HG03439 (cell line): ENCODE data around the gene DMC1.
"Not testable (repeated sequence)": the region's sequence is repeated elsewhere in the genome, so short reads cannot be mapped to it uniquely, and the experiment has no call there.

Experiments
- ATAC-seq: cut with Tn5 transposase; IDR thresholded peaks from one replicate; pipeline ENCODE4 v1.9.1; 2021; ENCODE audit warnings: mild to moderate bottlenecking, moderate library complexity; ENCODE audit not compliant: unreplicated experiment

Gene DMC1, protein sequence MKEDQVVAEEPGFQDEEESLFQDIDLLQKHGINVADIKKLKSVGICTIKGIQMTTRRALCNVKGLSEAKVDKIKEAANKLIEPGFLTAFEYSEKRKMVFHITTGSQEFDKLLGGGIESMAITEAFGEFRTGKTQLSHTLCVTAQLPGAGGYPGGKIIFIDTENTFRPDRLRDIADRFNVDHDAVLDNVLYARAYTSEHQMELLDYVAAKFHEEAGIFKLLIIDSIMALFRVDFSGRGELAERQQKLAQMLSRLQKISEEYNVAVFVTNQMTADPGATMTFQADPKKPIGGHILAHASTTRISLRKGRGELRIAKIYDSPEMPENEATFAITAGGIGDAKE

DNA sequence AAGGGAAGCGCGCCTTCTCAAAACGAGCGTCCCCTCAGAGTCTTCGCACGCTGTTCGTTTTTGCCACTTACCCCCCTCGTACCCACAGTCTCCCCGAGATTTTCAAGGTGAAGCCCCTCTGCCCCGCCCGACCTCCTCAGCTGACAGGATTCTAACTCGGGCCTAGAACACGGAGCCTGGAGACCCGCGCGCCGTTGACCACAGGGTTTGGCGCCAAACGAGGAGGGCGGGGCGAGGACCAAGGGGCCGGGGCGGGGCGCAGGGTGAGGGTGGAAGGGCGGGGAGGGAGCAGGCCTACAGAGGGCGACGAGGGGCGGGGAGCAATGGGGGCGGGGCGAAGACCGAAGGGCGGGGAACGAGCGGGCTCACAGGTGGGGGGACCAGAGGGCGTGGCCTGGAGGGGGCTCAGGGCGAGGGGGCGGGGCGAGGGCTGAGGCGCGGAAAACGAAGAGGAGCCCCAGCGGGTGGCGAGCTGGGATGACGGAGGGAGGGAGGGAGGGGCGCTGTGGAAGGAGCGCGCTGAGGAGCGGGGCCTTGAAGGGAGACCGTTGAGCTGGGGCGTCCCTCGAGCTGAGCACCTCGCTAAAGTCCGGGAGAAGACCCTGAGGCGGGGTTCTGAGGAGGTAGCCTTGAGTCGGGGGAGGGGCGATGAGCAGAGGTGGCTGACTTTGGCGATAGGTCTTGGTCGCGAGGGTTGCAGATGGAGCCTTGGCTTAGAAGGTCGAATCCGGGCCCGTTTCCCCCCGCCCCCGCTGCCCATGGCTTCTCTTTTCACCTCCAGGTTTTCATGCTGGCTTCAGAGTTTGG is at the start of gene DMC1:
TSS of gene DMC1 (minus strand) at position 212 of the 807 bp plus-strand sequence. CDS start 1,927 bp downstream, outside the sequence.
- ATAC-seq, result no peak

GRCh38 chr22:38618682-38619081 is 48.7 kb upstream of the DMC1 start:
- no peak for ATAC-seq

GRCh38 chr22:38618258-38618657 is 48.3 kb upstream of the DMC1 start:
- ATAC-seq, result no peak

DNA sequence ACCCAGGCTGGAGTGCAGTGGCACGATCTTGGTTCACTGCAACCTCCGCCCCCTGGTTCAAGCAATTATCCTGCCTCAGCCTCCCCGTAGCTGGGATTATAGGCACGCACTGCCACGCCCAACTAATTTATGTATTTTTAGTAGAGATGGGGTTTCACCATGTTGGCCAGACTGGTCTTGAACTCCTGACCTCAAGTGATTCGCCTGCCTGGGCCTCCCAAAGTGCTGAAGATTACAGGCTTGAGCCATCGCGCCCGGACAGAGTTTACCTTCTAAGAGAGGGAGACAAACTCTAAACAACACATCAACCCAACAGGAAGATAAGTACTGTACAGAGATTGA is 45.1 kb upstream of the DMC1 start:
- ATAC-seq, result not testable (repeated sequence)

GRCh38 chr22:38614332-38615063 is 44.5 kb upstream of the DMC1 start:
- ATAC-seq, result no peak

DNA sequence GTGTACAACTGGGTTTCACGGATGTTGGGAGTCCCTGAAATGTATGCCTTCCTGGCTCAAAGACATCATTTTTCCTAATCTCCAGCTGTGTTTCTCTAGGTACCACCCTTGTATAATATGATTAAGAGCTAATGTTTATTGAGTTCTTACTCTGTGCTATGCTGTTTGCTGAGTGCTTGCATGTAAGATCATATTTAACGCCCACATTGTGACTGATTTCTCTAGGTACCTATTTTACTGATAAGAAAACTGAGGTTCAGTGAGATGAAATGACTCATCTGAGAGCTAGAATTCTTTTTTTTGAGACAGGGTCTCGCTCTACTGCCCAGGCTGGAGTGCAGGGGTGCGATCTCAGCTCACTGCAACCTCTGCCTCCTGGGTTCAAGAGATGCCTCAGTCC is 43.6 kb upstream of the DMC1 start:
- ATAC-seq, result no peak

GRCh38 chr22:38612217-38613006 is 42.4 kb upstream of the DMC1 start:
- no peak for ATAC-seq

- ATAC-seq, result no peak
Observed at GRCh38 chr22:38611559-38611958, 41.6 kb upstream of the DMC1 start.

- ATAC-seq, result no peak
Observed at GRCh38 chr22:38610234-38610633, 40.3 kb upstream of the DMC1 start.

GRCh38 chr22:38608992-38609750 is 39.2 kb upstream of the DMC1 start:
- ATAC-seq, result no peak

- ATAC-seq, result no peak
Observed at GRCh38 chr22:38607680-38608079, 37.7 kb upstream of the DMC1 start.

DNA sequence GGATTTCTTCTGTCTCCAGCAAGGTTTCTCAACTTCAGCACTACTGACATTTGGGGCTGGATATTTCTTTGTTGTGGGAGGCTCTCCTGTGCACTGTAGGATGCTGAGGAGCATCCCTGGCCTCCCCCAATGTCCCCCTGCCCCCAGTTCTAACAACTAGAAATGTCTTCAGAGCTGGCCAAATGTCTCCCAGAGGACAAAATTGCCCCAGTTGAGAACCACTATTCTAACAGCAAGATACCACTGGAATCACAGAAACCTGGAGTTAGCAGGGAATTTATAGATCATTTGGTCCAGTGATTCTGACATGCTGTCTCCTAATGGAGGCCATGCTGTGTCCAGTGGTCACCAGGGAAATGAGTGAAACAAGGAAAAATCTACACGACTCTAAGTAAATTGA is 32.2 kb upstream of the DMC1 start:
- no peak for ATAC-seq

DNA sequence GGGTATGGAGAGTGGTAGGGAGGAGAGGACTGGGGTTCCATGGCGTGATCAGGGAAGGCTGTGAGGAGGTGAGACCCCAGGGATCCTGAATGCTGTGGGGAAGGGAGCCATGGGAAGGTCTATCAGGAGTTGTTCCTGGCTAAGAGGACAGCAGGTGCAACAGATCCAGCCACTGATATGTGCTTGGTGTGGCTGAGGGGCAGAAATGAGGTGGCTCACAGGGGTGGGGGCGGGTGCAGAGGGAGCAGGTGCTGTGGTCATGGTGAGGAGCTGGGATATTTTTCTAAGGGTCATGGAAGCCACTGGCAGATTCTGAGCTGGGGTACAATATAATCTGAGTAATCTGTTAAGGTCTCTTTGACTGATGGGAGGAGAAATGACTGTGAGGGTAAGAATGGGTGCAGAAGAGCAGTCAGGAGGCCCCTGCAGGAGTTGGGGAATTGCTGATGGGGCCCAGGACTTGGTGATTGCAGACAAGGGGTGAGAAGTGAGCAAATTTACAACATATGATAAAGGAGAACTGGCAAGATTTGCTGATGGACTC is 31.3 kb upstream of the DMC1 start:
- ATAC-seq, result no peak

DNA sequence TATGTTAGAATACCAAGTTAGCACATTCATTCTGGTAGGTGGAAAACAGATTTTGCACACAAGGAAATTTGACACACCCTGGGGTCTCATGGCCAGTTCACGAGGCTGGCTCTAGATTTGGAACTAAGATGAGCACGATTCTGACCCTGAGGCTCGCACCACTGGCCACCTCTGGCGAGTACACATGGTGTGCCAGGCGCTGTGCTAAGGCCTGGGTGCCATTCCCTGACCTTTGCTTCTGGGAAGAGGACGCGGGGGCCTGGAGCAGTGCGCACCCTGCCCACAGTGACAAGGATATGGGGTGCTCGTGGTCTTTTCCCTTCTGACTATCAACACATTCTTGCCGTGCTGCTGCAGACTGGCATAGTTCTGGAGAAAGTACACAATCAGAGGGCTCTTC is 29.5 kb upstream of the DMC1 start:
- ATAC-seq, result no peak

DNA sequence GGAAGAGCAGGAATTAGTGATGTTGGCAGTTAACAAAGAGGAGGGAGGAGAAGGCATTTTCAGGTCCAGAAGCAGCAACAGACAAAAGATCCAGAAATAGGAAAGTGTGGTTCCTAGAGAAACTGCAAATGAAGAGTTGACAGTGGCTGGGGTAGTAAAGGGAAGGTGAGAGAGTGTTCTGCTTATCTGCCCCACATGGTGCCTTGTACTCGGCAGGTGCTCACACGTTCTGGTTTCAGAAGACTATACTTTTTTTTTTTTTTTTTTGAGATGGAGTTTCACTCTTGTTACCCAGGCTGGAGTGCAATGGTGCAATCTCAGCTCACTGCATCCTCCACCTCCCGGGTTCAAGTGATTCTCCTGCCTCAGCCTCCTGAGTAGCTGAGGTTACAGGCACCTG is 12.9 kb upstream of the DMC1 start:
- not testable (repeated sequence) for ATAC-seq

GRCh38 chr22:38578505-38578904 is 8.5 kb upstream of the DMC1 start:
- ATAC-seq, result no peak

DNA sequence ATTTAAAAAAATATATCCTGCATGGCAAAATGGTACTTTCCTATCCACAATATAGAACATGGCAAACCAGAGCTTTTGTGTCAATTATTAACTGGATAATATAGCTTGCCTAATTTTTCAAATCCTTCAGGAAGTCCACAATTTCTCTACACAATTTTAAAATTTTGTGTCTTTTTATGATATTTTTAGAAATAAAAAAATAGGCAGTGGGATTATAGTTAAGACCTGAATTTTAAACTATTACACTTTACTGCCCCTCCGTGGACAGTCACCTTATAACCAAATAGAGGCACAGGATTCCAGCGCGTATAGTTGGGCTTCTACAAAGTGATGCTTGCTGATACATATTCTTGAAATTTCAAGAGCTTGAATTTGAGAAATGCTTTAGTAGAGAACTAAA is 2.1 kb upstream of the DMC1 start:
- ATAC-seq, result no peak

GRCh38 chr22:38570779-38571364 is 889 bp upstream of the DMC1 start:
- no peak for ATAC-seq

DNA sequence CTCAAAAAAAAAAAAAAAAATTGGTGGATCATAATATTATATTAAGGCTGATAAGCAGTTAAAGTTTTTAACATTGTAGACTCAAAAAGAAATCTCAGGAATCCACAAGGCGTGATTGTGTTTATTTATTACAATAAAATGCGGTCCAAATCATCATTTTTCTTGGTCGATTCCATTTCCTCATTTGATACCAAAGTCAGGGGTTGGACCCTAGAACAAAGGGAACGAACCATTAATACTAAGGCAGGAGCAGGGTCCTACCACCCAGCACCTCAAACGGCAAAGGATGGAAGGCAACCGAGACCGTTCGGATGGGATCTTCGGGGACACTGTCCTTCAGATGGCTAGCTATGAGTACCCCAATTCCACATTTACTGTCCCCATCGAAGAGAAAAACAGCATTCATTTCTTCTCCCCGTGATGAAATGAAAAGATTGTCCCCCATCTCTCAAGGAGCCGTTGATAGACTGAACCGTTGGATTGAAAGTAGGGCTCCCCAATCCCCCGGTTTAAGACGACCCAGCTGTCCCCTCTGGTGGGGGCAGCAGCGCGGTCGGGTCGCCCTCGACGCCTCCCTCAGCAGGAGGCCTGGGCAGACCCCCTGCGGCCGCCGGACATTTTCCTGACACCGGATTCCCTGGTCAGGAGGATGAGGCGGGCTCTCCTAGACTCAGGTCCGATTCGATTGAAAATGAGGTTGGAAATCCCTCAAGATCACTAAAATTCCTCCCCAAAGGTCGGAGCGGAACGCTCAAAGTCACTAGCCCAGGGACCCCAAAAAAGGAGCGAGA is 607 bp downstream of the DMC1 start:
- ATAC-seq, result no peak
